GM12878 (cell line): Measurements from ENCODE around the gene FCGR3A. TPM values are rescaled to one million over a fixed set of nuclear protein-coding genes. Genes with fewer than 3 reads are reported as not detected.
"Not testable (repeated sequence)": the region's sequence is repeated elsewhere in the genome, so short reads cannot be mapped to it uniquely, and the experiment has no call there.

Experiments
- ATAC-seq: fragments of 200-7000 bp; cut with Tn5 transposase; 3 replicates; pipeline ENCODE4 v1.9.1; 2020; ENCODE audit warnings: mild to moderate bottlenecking, moderate library complexity
- BruUV-seq: library from RNA; stranded (reverse); fragments of 400-500 nt; replicated peaks from 2 replicates; lab custom pipeline; 2021; lab: Mats Ljungman, UMichigan
- CTCF ChIA-PET: fragments of 300-600 bp; sonication (Branson Sonifier 250); formaldehyde crosslinking; extraction: SDS; loops from one replicate; lab custom pipeline; 2021; ENCODE audit warnings: inconsistent platforms; lab: Yijun Ruan, JAX
- POLR2A ChIA-PET: fragments of 350-600 bp; formaldehyde crosslinking; extraction: SDS; loops from one replicate; lab custom pipeline; 2021; ENCODE audit warnings: inconsistent platforms; lab: Charles Lee
- RAD21 ChIA-PET: fragments of 300-600 bp; sonication (Branson Sonifier 250); formaldehyde crosslinking; loops from one replicate; lab custom pipeline; 2023; ENCODE audit warnings: antibody characterized with exemption; ENCODE audit not compliant: unreplicated experiment; lab: Charles Lee
- SMC1A ChIA-PET: fragments of 300-600 bp; sonication (Branson Sonifier 250); formaldehyde crosslinking; loops from one replicate; lab custom pipeline; 2023; ENCODE audit not compliant: unreplicated experiment, uncharacterized antibody; lab: Charles Lee
- DNase-seq: peaks from one replicate; pipeline ENCODE4 v3.0.0-alpha.2; 2011; ENCODE audit warnings: low read depth, low spot score
- FAIRE-seq: peaks from 3 replicates; lab custom pipeline; 2011; peaks lifted over from hg19 to GRCh38; lab: Jason Lieb, UNC
- H2AFZ ChIP-seq: 2 replicates; pipeline ENCODE4 v1.6.0; 2011; ENCODE audit warnings: low read depth, low read length, control low read depth; ENCODE audit not compliant: control insufficient read depth
- H3K27ac ChIP-seq: 2 replicates; pipeline ENCODE4 v1.5.1; 2011; ENCODE audit warnings: control low read depth; ENCODE audit not compliant: control insufficient read depth, insufficient read depth
- H3K27me3 ChIP-seq, 2 experiments: replicated peaks in 1 of 2; 2 replicates each; pipeline versions ENCODE4 v1.6.0 to v1.6.1; 2011; ENCODE audit warnings: low read length in 1 of 2; ENCODE audit not compliant: control insufficient read depth in 2 of 2, insufficient read depth in 2 of 2
- H3K36me3 ChIP-seq, 2 experiments: 2 replicates each; pipeline ENCODE4 v1.5.1; 2011; ENCODE audit warnings: low read length in 1 of 2; ENCODE audit not compliant: control insufficient read depth in 2 of 2, insufficient read depth in 2 of 2
- H3K4me1 ChIP-seq: 2 replicates; pipeline ENCODE4 v1.6.1; 2011; ENCODE audit warnings: mild to moderate bottlenecking, low read length, moderate library complexity, mixed read lengths; ENCODE audit not compliant: control insufficient read depth, insufficient read depth
- H3K4me2 ChIP-seq: 2 replicates; pipeline ENCODE4 v1.6.0; 2011; ENCODE audit warnings: control low read depth; ENCODE audit not compliant: control insufficient read depth, insufficient read depth
- H3K4me3 ChIP-seq: fragments of 200-600 bp; sonication (generic); 2 replicates; pipeline ENCODE4 v1.5.1; 2016
- H3K79me2 ChIP-seq: 2 replicates; pipeline ENCODE4 v1.6.0; 2011; ENCODE audit warnings: low read length; ENCODE audit not compliant: control insufficient read depth, insufficient read depth
- H3K9ac ChIP-seq: 2 replicates; pipeline ENCODE4 v1.8.0; 2011; ENCODE audit warnings: low read length, control low read depth, mixed read lengths; ENCODE audit not compliant: control insufficient read depth, insufficient read depth
- H3K9me3 ChIP-seq: replicated peaks from 3 replicates; pipeline ENCODE4 v1.5.1; 2011; ENCODE audit warnings: mild to moderate bottlenecking, low read length; ENCODE audit not compliant: control insufficient read depth, insufficient read depth
- H4K20me1 ChIP-seq: 2 replicates; pipeline ENCODE4 v1.6.0; 2011; ENCODE audit not compliant: control insufficient read depth, insufficient read depth
- WGBS: methylation state at CpG from one replicate; pipeline ENCODE4 v1.1.6; 2016; ENCODE audit warnings: low lambda C conversion rate; ENCODE audit not compliant: insufficient replicate concordance, insufficient coverage; ENCODE audit errors: missing lambda C conversion rate; 5-methylcytosine and 5-hydroxymethylcytosine counted together
- in situ Hi-C: fragments of 300-500 bp; cut with MboI; formaldehyde crosslinking; loops from 9 replicates; pipeline ENCODE4 v1.14.3; 2018; ENCODE audit warnings: mixed read lengths
- intact Hi-C: fragments of 100-400 bp; cut with micrococcal nuclease; formaldehyde crosslinking; loops from one replicate; pipeline ENCODE4 v1.14.2; 2022; ENCODE audit not compliant: unreplicated experiment
- polyA plus RNA-seq, 11 experiments: library from polyadenylated mRNA; depleted of rRNA in 4 of 11; unstranded in 6 of 11; stranded (reverse) in 5 of 11; fragments of >200 nt; fragmentation: Nextera tagmentation in 4 of 11; fragmentation: Illumina TruSeq in 1 of 11; extraction: Ambion mirVana in 4 of 11; extraction: Trizol in 1 of 11; gene quantifications; 1 replicate in 1 of 11; 2 replicates in 10 of 11; pipeline versions ENCODE4 v1.2.1 to v1.2.3, GENCODE V29; 2011 to 2016; ENCODE audit warnings: inconsistent platforms in 2 of 11, missing spikeins in 2 of 11, low read depth in 1 of 11
- total RNA-seq, 4 experiments: library from RNA; depleted of rRNA in 3 of 4; stranded (reverse); fragments of >200 nt in 3 of 4; fragmentation: Illumina TruSeq in 1 of 4; extraction: Trizol in 1 of 4; gene quantifications; 2 replicates each; pipeline versions ENCODE4 v1.2.1 to v1.2.3, GENCODE V29; 2013 to 2021

FCGR3A gene
- total and polyA plus RNA-seq, 10 of the 15 experiments (the other 5 are each of a cell fraction or from before 2014, with no cell fraction given), result 0.09 to 0.10 TPM; not detected in 8

- H3K9me3 ChIP-seq, POLR2A ChIA-PET, intact Hi-C loops, CTCF ChIA-PET, SMC1A ChIA-PET, H3K27me3 ChIP-seq, H3K4me1 ChIP-seq, BruUV-seq, H3K4me3 ChIP-seq, FAIRE-seq, H2AFZ ChIP-seq, in situ Hi-C loops, H3K79me2 ChIP-seq, DNase-seq, H3K4me2 ChIP-seq, H3K27ac ChIP-seq, ATAC-seq, RAD21 ChIA-PET, H3K36me3 ChIP-seq, H4K20me1 ChIP-seq, H3K9ac ChIP-seq: not testable (repeated sequence)
- 0% methylated on average over 1 of the region's 2 CpGs for WGBS
These were observed 45.6 kb upstream of the FCGR3A start for GRCh38 chr1:161595173-161595572.

- H3K9me3 ChIP-seq, BruUV-seq, H3K27me3 ChIP-seq, H2AFZ ChIP-seq, H3K36me3 ChIP-seq, CTCF ChIA-PET, ATAC-seq, FAIRE-seq, SMC1A ChIA-PET, H3K4me2 ChIP-seq, H3K4me1 ChIP-seq, intact Hi-C loops, DNase-seq, RAD21 ChIA-PET, H3K4me3 ChIP-seq, POLR2A ChIA-PET, in situ Hi-C loops, H3K27ac ChIP-seq, H4K20me1 ChIP-seq, H3K79me2 ChIP-seq, H3K9ac ChIP-seq: not testable (repeated sequence)
- 61% methylated on average over 3 of the region's 4 CpGs for WGBS
These were observed 44.8 kb upstream of the FCGR3A start for GRCh38 chr1:161594269-161594984.

GRCh38 chr1:161593092-161593755 lies 43.6 kb upstream of the FCGR3A start:
- H2AFZ ChIP-seq, FAIRE-seq, POLR2A ChIA-PET, SMC1A ChIA-PET, H3K4me2 ChIP-seq, H4K20me1 ChIP-seq, RAD21 ChIA-PET, H3K27ac ChIP-seq, H3K36me3 ChIP-seq, H3K27me3 ChIP-seq, ATAC-seq, BruUV-seq, H3K4me1 ChIP-seq, intact Hi-C loops, H3K9ac ChIP-seq, H3K79me2 ChIP-seq, H3K9me3 ChIP-seq, in situ Hi-C loops, H3K4me3 ChIP-seq, CTCF ChIA-PET, DNase-seq: not testable (repeated sequence)
- WGBS, result 79% methylated on average over 10 of the region's 11 CpGs

- SMC1A ChIA-PET, H3K79me2 ChIP-seq, H3K27ac ChIP-seq, intact Hi-C loops, ATAC-seq, H3K4me1 ChIP-seq, H3K9me3 ChIP-seq, H3K4me3 ChIP-seq, FAIRE-seq, POLR2A ChIA-PET, DNase-seq, H3K36me3 ChIP-seq, H3K27me3 ChIP-seq, in situ Hi-C loops, H2AFZ ChIP-seq, H3K9ac ChIP-seq, RAD21 ChIA-PET, H4K20me1 ChIP-seq, CTCF ChIA-PET, H3K4me2 ChIP-seq: not testable (repeated sequence)
- WGBS, result no CpG with 5 or more reads among the region's 3 CpGs
- TSS peak; percentile 61 for BruUV-seq
These were observed 43.0 kb upstream of the FCGR3A start for GRCh38 chr1:161592586-161592985.
